Testis (tissue), 3 donors: ENCODE data around the gene PEX11G. TPM values are rescaled to one million over a fixed set of nuclear protein-coding genes. Genes with fewer than 3 reads are reported as not detected.

Experiments
- DNase-seq: peaks from one replicate; pipeline ENCODE4 v3.0.0-alpha.2; 2019
- H3K27ac ChIP-seq, 2 donors: fragments of 200-600 bp; sonication (generic); one replicate each; pipeline ENCODE4 v1.5.1; 2019
- H3K27me3 ChIP-seq: fragments of 200-600 bp; sonication (generic); one replicate; pipeline ENCODE4 v1.5.1; 2019
- H3K36me3 ChIP-seq: fragments of 200-600 bp; sonication (generic); one replicate; pipeline ENCODE4 v1.5.1; 2017; ENCODE audit warnings: low read depth; ENCODE audit errors: missing control alignments
- H3K4me1 ChIP-seq: fragments of 200-600 bp; sonication (generic); one replicate; pipeline ENCODE4 v1.5.1; 2019
- H3K4me3 ChIP-seq, 2 donors: fragments of 200-600 bp; sonication (generic); one replicate each; pipeline ENCODE4 v1.5.1; 2017 to 2019
- H3K9me3 ChIP-seq: fragments of 200-600 bp; sonication (generic); one replicate; pipeline ENCODE4 v1.5.1; 2017
- CTCF ChIP-seq, 3 experiments: fragments of 450-650 bp in 2 of 3; fragments of 200-600 bp in 1 of 3; sonication (generic) in 1 of 3; IDR thresholded peaks; one replicate each; pipeline ENCODE4 v1.5.1; 2016 to 2019; ENCODE audit warnings: antibody characterized with exemption in 3 of 3, mild to moderate bottlenecking in 2 of 3, moderate library complexity in 1 of 3
- POLR2A ChIP-seq: fragments of 450-650 bp; IDR thresholded peaks from one replicate; pipeline ENCODE4 v1.6.1; 2017; ENCODE audit warnings: antibody characterized with exemption, mild to moderate bottlenecking, moderate library complexity
- WGBS, 2 donors: methylation state at CpG; one replicate each; pipeline ENCODE4 v1.1.5; 2018; 5-methylcytosine and 5-hydroxymethylcytosine counted together
- intact Hi-C: fragments of 100-400 bp; cut with DNase I; formaldehyde crosslinking; loops from one replicate; pipeline ENCODE4 v1.15.1; 2023; ENCODE audit warnings: low total_unique reads
- polyA plus RNA-seq: library from polyadenylated mRNA; stranded (reverse); fragments of 350-450 nt; fragmentation: Illumina TruSeq; extraction: RNeasy Lipid Tissue Mini Kit (QIAGEN cat#74804); gene quantifications from one replicate; pipeline ENCODE4 v1.2.3, GENCODE V29; 2014; ENCODE audit warnings: low read depth, low replicate concordance; ENCODE audit not compliant: insufficient read depth
- total RNA-seq, 2 donors: library from RNA; depleted of rRNA; stranded (reverse); fragments of >200 nt; gene quantifications; one replicate each; pipeline ENCODE4 v1.2.3, GENCODE V29; 2016

Gene PEX11G
- total and polyA plus RNA-seq, 3 donors from 2014 or later, result 12.3 to 26.0 (median 20.9) TPM

- intact Hi-C loops, result no loop called here
- Histone ChIP-seq H3K27me3 (no peaks in the 10 kb centered on the region), H3K36me3 (no peaks in the 10 kb centered on the region), H3K9me3 (no peaks in the 10 kb centered on the region), H3K27ac (no peak overlapping the region), H3K4me3 (peak overlapping the region in 1 of 2 donors; percentile 26), H3K4me1 (no peaks in the 10 kb centered on the region)
- TF ChIP-seq CTCF (IDR thresholded peaks at IDR 0.05), result no peak
- TF ChIP-seq POLR2A, result no peak
- WGBS, 2 donors, result 76 to 91% methylated on average over 55 to 86 of the region's 86 CpGs
- no peak for DNase-seq
These were observed 21.5 kb downstream of the PEX11G start for GRCh38 chr19:7467009-7467989.

- no peak for DNase-seq
- Histone ChIP-seq H3K9me3 (no peaks in the 10 kb centered on the region), H3K4me3 (no peak overlapping the region), H3K27me3 (no peaks in the 10 kb centered on the region), H3K4me1 (no peaks in the 10 kb centered on the region), H3K27ac (no peak overlapping the region), H3K36me3 (no peaks in the 10 kb centered on the region)
- WGBS, 2 donors, result 85 to 95% methylated on average over 17 to 23 of the region's 23 CpGs
- intact Hi-C loops, result no loop called here
- TF ChIP-seq CTCF (IDR thresholded peaks at IDR 0.05) (no peak), POLR2A (no peak)
These were observed 25.3 kb downstream of the PEX11G start for GRCh38 chr19:7463575-7463974.

- TF ChIP-seq CTCF (IDR thresholded peaks at IDR 0.05) (no peak), POLR2A (no peak)
- Histone ChIP-seq H3K27me3 (no peaks in the 10 kb centered on the region), H3K4me1 (no peaks in the 10 kb centered on the region), H3K9me3 (no peaks in the 10 kb centered on the region), H3K4me3 (no peak overlapping the region), H3K36me3 (no peaks in the 10 kb centered on the region), H3K27ac (no peak overlapping the region)
- intact Hi-C loops, result no loop called here
- DNase-seq, result no peak
- 85 to 86% methylated on average over 15 to 28 of the region's 28 CpGs for WGBS, 2 donors
These were observed 26.8 kb downstream of the PEX11G start for GRCh38 chr19:7461841-7462629.

GRCh38 chr19:7460562-7460966, 28.3 kb downstream of the PEX11G start:
- H3K9me3 ChIP-seq, result no peaks in the 10 kb centered on the region
- TF ChIP-seq POLR2A (no peak), CTCF (IDR thresholded peaks at IDR 0.05) (no peak)
- no peaks in the 10 kb centered on the region for H3K36me3 ChIP-seq
- no peaks in the 10 kb centered on the region for H3K4me1 ChIP-seq
- no peaks in the 10 kb centered on the region for H3K27me3 ChIP-seq
- H3K4me3 ChIP-seq, result no peak overlapping the region
- no peak for DNase-seq
- WGBS, 2 donors, result 87 to 91% methylated on average over 14 of the region's 14 CpGs
- no peak overlapping the region for H3K27ac ChIP-seq
- intact Hi-C loops, result no loop called here
